HG02571 (cell line): Measurements from ENCODE around the gene ARHGAP26.

Experiments used
- ATAC-seq: cut with Tn5 transposase; IDR thresholded peaks from one replicate; pipeline ENCODE4 v1.9.1; 2021; ENCODE audit warnings: mild to moderate bottlenecking, moderate library complexity; ENCODE audit not compliant: unreplicated experiment

Gene ARHGAP26

DNA sequence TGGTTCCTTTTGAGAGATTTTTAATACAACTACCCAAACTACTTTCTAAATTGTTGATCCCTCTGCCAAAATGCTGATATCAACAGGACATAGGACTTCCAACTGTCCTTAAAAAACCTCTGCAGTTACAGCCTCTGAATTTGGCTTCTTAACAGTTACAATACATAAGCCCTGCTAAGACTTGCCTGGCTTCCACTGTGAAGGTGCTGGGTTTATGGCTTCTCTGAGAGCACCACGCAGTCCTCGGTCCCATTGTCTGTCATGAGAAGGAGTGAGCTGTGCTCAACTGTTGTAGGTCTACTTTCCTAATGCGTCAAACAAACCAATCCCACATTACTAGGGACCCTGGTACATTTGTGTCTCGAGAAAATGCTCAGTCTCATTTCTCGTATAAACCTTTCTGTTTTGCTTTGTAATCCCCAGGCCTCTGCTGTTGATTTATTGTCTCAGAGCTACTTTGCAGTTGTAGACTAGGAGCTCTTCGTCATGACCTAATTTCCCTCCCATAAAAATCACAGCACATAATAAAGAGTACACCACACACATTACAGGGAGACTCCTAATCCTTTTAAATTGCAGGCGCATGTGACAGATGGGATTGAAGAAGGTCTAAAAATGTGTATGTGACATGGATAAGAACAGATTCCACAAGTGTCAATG, 358.4 kb downstream of the ARHGAP26 start:
- no peak for ATAC-seq

DNA sequence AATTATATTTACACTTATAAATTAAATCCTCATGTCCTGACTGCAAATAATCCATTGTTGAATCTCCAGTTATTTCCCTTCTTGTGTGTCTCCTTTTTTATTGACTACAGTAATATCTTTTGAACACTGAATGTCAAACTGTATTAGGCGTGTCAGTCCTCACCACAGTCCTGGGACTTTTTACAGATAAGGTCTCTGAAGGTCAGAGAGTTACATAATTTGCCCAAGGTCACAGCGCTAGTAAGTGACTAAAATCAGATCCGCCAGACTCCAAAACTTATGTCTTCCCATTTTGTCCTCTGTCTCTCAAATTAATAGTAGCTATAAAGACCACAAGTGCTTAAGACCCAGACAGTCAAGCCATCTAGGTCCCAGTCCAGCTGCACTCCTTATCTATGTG, 359.0 kb downstream of the ARHGAP26 start:
- no peak for ATAC-seq

DNA sequence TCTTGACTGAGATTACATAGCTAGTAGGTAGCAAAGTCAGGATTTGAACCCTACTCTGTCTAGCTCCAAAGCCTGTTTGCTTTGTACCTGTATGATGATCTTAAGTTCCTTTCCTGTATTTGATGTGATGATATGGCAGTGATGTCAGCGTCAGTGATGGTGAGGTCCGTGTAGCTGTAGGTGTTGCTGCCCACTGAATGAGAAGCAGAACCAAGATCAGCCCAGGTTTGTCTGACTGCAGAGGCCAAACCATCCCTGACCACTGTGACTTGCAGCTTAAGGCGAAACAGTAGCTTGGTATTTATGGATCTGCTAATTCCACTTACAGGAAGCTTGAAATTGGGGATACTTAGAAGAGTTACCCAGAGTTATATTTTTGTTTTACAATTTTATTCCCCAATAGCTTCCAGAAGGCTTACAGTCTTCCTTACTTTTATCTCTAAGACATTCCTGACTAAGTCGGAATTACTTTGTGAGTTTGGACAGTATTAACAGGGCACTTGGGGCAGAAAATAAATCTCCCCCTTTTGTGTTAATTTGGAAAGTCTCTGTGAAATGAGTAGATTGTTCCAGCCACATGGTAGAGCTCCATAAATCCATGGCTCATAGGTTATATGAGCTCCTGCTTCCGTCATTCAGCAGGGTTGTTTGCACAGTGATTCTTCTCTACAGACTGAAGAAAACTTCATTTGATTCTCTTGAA, 359.9 kb downstream of the ARHGAP26 start:
- no peak for ATAC-seq

DNA sequence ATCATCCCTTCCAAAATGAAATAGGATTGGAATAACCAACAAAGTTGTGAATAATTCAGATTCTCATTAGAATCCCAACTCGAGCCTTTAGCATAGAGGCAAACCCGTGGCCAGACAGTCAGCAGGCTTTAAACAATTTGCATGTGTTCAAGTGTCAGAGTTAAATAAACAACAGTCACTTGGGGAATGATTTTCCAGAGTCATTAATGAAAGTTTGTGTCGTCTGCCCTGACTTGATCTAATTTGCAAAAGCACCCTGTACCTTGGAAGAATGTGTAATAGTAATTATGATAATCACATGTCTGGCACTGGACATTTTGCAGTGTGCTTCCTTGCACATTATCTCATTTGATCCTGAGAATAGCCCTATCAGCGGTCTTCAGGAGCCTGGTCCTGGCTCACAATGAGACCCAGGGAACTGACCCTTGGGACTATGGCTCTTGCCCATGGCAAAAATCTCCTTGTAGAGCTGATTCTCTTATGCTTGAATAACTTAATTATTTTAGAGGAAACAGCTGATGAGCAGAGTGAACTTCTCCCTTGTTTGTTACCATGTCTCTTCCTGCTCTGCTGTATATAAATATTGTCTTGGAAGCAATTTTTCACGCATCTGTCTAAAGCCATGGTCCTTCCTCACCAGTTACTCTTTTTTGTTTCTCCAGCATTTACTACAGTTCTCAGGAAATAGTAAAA, 360.6 kb downstream of the ARHGAP26 start:
- ATAC-seq, result no peak

DNA sequence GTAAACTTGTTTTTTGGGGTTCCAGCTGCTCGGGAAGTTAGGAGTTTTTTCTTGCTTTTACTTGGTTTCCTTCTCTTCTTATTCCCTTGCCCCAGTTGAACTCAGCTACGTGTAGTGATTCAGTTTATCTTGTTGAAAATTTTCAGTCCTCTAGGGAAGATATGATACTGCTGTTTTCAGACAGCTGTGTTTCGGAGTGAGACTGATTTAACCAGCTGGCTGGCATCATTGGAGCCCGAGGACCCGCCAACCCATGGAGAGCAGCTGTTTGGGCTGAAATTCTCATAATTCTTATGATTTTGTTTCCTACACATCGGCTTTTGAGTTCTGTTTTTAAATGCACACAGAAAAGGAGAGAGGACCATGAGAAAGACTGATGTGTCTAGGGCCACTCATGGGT, 361.8 kb downstream of the ARHGAP26 start:
- ATAC-seq, result no peak

DNA sequence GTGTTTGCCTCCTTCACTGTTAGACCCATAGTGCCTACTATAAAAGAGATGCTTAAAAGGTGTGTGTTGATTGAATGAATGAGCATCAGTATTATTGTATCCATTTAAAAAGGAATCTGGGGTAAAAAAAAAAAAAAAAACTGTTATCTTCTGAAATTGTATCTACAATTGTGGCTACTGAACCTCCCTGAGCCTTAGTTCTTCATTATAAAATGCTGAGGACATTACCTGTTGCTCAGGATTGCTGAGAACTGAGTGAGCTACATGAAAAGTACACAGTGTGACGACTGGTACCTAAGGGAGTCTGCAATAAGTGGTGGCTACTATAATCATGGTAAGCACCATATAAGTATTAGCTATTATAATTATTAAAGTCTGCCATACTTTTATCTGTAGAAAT, 362.6 kb downstream of the ARHGAP26 start:
- no peak for ATAC-seq

DNA sequence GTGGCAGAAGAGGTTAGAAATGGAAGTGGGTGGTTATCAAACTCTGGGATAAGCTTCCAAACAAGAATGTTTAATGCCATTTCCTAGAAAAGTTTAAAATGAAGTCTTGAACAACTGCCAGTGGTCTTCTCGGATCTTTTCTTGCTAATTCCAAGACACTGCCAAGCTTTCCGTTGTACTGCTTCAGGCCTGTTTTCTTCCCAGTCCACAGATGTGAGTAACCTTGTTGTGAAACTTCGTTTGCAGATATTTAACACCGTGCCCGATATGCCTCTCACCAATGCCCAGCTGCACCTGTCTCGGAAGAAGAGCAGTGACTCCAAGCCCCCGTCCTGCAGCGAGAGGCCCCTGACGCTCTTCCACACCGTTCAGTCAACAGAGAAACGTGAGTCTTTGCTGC, 363.5 kb downstream of the ARHGAP26 start:
- no peak for ATAC-seq

DNA sequence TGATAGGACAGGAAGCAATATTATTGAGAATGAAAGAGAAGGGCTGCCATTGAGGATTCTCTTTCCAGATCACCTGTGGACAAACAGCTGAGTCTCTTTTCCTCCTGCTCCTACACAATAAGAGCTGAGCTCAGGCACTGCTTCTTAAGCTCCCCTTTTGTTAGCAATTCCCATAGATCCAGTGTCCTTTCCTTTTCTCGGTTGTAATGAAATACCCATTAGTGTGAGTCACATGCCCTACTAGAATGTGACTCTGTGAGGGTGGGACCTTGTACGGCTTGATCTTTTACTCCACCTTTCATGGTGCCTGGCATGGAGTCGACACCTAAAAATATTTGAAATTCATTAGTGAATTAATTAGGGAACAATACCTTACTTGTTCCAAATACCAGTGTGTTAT, 364.1 kb downstream of the ARHGAP26 start:
- ATAC-seq, result no peak

DNA sequence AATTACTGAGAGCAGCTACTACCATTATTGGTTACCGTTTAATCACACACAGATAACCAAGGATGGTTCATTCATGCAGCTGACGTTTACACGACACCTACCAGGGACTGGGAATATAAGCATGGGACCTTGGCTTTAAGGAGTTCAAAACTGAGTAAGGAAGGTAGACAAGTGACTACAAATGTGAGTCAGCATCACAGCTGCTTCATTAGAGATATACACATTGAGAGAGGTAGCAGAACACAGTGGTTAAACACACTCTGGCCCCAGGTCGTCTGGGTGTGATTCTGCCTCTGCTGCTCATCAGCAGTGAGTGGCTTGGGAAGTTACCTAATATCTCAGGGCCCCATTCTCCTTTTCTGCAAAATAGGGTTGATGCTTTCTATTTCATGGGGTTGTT, 364.7 kb downstream of the ARHGAP26 start:
- ATAC-seq, result peak; percentile 70

DNA sequence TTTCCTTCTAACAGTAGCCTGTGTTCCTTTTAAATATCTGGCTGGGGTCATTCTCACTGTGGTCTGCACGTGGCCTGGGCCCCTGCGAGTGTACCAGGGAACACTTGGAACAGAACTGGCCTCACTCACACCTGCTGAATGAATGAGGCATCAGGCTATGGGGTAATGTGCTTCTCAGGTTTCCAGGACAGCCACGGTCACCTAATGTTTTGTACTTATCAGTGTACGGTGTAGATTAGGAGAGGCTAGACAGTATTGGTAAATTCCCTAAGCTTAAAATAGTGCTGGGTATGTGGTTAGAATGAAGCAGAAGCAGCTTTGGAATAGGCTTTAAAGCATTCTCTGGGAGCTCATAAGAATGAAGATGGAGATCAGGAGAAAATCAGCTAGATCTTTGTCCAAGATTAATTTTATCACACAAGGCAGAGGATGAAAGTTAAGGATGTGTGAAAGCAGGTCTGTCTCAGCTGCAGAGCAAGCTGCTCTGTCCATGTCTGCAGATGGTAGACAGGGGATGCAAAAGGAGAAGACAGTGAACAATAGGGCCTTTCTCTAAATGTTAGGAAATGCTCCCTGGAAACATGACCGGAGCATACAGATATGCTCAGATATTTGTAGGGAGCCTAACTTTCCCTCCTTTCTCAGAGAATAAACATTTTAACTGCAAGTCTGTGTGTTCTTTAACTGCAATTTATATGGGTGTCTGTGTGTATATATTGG, 365.8 kb downstream of the ARHGAP26 start:
- ATAC-seq, result no peak

DNA sequence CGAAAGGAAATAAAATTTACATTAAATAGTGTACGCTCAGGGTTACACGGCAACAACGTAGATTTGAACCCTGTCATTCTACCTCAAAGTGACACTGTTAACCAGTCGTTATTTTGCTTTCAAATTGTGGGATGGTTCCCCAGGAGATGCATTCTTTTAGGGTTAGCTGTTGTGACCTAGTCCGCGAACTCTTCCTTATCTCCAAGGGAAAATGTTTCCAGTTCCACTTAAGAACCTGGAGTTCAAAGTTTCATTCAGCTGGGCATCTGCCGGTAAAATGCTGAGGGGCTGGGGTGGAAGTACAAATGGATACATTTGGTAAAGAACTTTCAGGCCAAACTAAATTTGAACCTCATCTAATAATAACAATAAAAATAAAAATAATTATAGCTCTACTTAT, 368.7 kb downstream of the ARHGAP26 start:
- no peak for ATAC-seq

DNA sequence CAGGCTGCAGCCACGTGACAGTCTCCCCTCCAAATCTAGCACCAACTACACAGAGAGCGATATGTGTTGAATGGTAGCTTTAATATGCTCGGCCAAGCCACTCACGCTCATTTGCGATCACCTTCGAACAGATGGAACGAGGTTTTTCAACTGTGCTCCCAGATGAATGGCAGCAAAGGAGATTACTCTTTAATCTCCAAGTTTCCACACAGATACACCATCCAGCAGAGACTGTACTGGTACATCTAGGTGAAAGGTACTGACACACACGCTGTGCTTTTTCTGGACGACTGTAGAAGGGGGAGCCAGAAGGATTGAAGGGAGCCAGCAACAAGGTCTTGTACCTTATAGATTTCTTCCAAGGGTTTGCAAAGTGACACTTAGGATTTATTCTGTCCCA, 369.4 kb downstream of the ARHGAP26 start:
- ATAC-seq, result no peak

DNA sequence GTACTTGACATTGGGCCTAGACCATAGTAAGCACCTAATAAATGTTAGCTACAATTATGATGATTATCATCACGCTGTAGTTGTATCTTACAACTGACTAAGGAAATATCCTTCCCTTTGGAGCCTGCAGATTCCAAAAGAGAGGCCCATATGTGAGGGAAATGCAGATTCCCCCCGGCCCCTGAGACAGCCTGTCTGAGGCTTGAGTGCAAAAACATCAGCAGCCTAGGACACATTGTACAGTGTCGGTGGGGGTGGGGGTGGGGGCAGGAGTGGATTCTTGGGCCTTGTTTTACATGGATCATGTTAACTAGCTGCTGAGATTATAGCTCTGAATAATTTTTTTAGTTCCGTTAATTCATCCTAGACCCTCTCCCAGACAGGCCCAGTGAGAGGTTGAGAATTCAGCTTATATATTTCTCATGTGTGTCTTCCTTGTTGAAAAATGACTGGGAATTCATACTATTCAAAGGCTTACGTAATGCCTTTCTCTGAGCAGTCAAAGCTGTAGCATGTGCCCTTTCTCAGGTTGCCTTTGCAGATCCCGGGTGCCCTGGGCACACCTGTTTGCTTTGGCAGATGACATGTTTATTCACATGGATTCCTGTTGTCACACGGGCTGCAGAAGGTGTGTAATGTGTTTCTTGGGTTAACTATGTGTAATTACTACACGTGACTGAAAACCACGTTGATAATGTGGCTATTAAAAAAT, 370.5 kb downstream of the ARHGAP26 start:
- no peak for ATAC-seq

DNA sequence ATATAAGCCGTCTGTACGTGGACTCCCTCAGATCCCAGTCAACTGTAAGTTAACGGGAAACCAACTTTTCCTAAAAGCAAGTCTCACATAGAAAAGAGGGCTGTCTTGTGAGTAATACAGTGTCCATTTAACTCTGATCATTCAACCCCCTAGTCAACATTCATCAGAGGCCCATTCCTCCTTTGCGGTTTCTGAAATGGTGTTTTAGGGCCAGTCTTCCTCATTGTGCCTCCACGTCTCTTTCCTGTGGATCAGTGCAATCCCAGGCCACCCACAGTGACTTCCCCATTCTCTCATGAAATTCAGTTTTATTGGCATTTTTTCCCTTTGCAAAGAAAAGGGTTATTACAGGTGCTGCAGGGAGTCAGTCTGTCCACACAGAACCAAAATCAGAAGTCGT, 371.5 kb downstream of the ARHGAP26 start:
- no peak for ATAC-seq

DNA sequence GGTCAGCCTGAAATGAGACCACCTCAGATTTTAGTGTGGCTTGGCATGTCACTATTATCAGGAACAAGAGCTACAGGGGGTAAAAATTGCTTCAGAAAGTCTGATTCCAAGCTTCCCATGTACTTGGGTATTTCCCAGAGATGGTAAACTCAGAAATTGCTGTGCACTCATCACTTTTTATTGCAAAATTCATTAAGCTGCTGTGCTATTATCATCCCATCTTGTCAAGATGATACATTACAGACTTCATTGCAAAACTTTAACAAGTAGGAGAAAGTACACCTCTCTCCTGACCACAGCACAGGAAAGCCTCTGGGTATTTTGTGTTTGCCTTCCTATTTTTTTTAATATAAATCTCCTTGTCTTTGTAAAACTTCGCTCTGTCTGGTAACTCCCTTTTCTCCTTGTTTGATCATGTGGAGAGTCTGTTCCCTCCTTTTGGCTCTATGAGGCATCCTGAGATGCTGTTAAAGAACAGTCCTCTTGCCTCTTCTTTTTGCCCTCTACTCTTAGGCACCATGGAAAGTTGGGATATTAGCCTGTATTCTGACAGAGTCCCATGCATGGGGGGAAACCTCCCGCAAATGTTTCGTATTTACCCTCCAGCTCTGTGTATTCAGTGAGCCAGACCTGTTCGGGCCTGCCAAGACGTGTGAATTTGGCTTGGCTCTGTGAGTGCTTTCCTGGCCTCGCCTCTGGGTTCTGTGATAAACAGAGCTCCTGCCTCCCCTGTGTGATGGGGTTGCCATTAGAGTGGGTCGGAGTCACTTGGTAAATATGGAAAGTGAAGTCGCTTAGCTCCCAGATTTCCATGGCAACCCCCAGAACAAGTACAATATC, 372.6 kb downstream of the ARHGAP26 start:
- no peak for ATAC-seq

DNA sequence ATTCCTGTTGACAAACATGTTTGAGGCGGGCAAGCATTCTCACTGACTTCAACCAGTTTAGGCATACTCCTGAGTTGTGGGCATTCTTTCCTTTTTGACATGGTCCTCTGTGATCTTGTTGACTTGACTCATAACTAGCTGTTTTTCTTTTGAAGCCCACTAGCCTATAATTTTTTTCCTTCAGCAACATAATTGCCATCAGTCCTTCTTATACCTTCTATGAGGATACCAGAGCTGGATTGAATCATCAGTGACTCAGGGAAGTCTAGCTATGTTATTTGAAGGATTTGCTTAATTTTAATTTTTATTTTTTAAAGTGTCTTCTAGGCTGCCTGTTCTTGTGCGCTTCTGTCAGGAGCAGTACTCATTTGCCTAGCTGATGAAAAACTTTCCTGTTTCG, 373.8 kb downstream of the ARHGAP26 start:
- ATAC-seq, result no peak

DNA sequence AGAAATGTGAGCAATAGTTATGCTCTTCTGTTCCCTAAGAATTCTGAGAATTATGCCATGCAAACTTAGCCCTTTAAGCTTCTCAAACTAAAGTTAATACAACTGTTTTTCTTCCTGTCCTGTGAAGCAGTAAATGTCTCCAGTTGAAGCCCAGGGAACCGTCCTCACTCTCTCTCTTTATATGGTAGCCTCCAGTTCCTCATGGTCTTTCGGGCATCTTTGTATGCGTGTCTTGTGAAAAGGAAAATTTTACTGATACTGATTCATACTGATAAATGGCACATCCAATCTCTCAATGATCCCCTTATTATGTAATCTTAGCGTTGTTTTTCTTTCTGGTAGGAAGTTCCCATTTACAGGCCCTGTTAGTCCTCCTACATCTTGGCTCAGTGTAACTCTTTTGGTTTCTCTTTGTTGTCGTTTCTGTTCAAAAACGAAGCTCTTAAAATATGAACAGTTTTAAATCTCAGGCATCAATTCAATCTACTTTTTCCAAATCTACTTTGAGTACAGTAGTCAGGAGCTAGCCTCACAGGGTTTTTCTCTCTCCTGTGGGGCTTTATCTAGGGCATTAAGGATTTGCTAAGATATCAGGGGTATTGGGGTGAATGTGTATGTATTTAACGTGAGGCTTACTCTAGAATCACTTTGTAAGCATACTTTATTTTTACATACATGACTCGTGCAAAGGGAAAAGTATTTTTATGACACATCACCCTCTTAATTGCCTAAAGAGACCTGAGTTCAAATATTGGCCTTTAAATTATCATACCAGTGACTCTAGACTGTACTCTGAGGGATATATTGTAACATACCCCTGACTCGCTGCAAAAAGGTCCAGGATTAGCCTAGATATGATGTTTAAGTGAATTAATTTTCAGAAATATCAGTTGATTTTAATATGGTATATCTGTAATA, 375.3 kb downstream of the ARHGAP26 start:
- no peak for ATAC-seq

DNA sequence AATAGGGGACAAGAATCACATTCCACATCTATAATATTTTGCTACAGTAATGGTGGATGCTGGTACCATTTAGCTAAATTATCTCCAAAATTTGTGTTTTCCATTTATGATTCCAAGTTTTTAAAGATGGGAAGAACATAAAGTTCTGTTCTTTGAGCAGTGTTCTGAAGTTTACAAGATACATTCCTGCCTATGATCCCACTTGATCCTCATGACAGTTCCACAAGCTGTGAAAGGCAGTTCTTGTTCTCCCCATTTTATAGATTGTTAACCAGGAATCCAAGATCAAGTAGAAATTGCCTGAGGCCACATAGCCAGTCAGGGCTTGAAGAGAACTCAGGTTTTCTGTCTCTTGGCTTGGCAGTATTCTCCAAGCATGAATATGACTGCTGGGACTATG, 376.0 kb downstream of the ARHGAP26 start:
- ATAC-seq, result no peak

DNA sequence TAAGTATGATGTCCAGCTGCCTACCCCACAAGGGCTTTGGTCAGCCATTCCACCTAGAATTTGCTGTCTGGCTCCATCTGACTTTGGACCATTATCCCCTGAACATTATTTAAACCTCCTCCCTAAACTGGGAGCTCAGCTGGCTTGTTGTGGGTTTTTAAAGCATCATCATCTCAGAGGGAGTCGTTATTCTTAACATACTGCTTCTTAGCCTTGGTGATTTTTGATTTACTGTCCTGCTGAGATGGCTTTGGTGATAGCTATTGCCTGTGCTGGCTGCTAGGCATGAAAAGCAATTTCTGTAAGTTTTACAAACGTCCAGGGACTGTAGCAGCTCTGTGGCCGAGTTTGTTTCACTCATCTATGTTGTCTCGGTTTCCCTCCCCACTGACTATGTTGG, 377.2 kb downstream of the ARHGAP26 start:
- no peak for ATAC-seq
